Keratinocyte (primary cell): ENCODE results near the gene CHM.

ENCODE experiments used
- EZH2 ChIP-seq: IDR thresholded peaks from one replicate; pipeline ENCODE4 v1.6.1; 2012; ENCODE audit warnings: inconsistent platforms, mild to moderate bottlenecking, low read length, moderate library complexity
- TF ChIP-seq, protein P1 (sequence below), 3 experiments: IDR thresholded peaks in 1 of 3; conservative IDR thresholded peaks in 1 of 3; optimal IDR thresholded peaks in 1 of 3; 2 replicates in 2 of 3; 3 replicates in 1 of 3; pipeline versions ENCODE3 to v1.5.1; 2011; ENCODE audit warnings: low read length in 3 of 3, mild to moderate bottlenecking in 3 of 3, moderate library complexity in 2 of 3, control low read depth in 1 of 3, inconsistent platforms in 1 of 3; ENCODE audit not compliant: insufficient read depth in 2 of 3; ENCODE audit errors: extremely low read depth in 1 of 3

DNA sequence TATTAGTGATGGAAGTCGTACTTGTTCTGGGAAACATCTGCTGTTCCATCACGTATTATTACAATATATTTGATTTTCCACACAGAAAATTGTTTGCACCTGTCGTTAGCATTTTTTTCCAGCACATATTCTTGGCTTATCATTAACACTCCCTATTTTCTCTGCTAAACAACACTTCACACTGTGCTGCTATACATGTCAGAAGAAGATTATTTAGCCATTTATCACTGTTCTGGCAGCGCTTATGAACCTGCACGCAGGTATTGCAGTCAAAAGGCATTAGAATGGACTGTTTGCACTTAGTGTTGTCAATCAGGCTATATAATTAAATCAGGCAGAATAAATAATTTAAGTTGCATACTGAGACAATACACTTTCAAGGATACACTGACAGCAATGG is 218.6 kb downstream of the CHM start:
- TF ChIP-seq, protein P1, sequence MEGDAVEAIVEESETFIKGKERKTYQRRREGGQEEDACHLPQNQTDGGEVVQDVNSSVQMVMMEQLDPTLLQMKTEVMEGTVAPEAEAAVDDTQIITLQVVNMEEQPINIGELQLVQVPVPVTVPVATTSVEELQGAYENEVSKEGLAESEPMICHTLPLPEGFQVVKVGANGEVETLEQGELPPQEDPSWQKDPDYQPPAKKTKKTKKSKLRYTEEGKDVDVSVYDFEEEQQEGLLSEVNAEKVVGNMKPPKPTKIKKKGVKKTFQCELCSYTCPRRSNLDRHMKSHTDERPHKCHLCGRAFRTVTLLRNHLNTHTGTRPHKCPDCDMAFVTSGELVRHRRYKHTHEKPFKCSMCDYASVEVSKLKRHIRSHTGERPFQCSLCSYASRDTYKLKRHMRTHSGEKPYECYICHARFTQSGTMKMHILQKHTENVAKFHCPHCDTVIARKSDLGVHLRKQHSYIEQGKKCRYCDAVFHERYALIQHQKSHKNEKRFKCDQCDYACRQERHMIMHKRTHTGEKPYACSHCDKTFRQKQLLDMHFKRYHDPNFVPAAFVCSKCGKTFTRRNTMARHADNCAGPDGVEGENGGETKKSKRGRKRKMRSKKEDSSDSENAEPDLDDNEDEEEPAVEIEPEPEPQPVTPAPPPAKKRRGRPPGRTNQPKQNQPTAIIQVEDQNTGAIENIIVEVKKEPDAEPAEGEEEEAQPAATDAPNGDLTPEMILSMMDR (optimal IDR thresholded peaks at IDR 0.05 in 1 of 3, IDR thresholded peaks at IDR 0.05 in 1 of 3, conservative IDR thresholded peaks at IDR 0.05 in 1 of 3; ENCODE audit: extremely low read depth in 1 of 3, insufficient read depth in 2 of 3, low read length in 3 of 3) = no peak
- TF ChIP-seq EZH2 = no peak
